CD4-positive, alpha-beta T cell (primary cell): Measurements from ENCODE around the gene SH3RF3. TPM values are rescaled to one million over a fixed set of nuclear protein-coding genes. Genes with fewer than 3 reads are reported as not detected.

Source experiments
- ATAC-seq: fragments of 200-7000 bp; cut with Tn5 transposase; one replicate; pipeline ENCODE4 v1.10.0; 2022; ENCODE audit warnings: mild to moderate bottlenecking; ENCODE audit not compliant: poor library complexity
- CTCF ChIA-PET: fragments of 350-600 bp; sonication (Branson Sonifier 250); formaldehyde crosslinking; loops from one replicate; lab custom pipeline; 2021; ENCODE audit warnings: antibody characterized with exemption, inconsistent platforms; lab: Charles Lee
- POLR2A ChIA-PET: fragments of 350-600 bp; sonication (Branson Sonifier 250); formaldehyde crosslinking; loops from one replicate; lab custom pipeline; 2021; ENCODE audit warnings: antibody characterized with exemption, inconsistent platforms; lab: Charles Lee
- DNase-seq, 14 experiments: peaks; one replicate each; pipeline ENCODE4 v3.0.0-alpha.2; 2013 to 2020; ENCODE audit warnings: mixed read lengths in 2 of 14
- H3K27ac ChIP-seq, 2 donors: one replicate each; pipeline versions ENCODE4 v1.5.1 to v1.7.0; 2013; ENCODE audit warnings: low read length in 2 of 2, low read depth in 1 of 2, mild to moderate bottlenecking in 1 of 2
- H3K27me3 ChIP-seq, 2 experiments: 1 replicate in 1 of 2; 2 replicates in 1 of 2; pipeline versions ENCODE4 v1.6.1 to v1.7.0; 2013; ENCODE audit warnings: low read length in 2 of 2, control low read depth in 1 of 2, mild to moderate bottlenecking in 1 of 2, moderate library complexity in 1 of 2; ENCODE audit not compliant: insufficient read depth in 2 of 2, control insufficient read depth in 1 of 2
- H3K36me3 ChIP-seq: one replicate; pipeline ENCODE4 v1.6.1; 2013; ENCODE audit warnings: low read length, control low read depth; ENCODE audit not compliant: insufficient read depth
- H3K4me1 ChIP-seq: one replicate; pipeline ENCODE4 v1.6.1; 2013; ENCODE audit warnings: low read length, control low read depth; ENCODE audit not compliant: insufficient read depth
- H3K4me3 ChIP-seq: one replicate; pipeline ENCODE4 v1.5.1; 2013; ENCODE audit warnings: mild to moderate bottlenecking, low read length, moderate library complexity
- H3K9me3 ChIP-seq, 2 experiments: 1 replicate in 1 of 2; 2 replicates in 1 of 2; pipeline versions ENCODE4 v1.6.1 to v1.7.0; 2013; ENCODE audit warnings: low read length in 2 of 2, mild to moderate bottlenecking in 2 of 2, control low read depth in 1 of 2, moderate library complexity in 1 of 2; ENCODE audit not compliant: control insufficient read depth in 1 of 2, insufficient read depth in 1 of 2
- H3K27ac Mint-ChIP-seq: one replicate; pipeline ENCODE4 v1.8.0; 2020; ENCODE audit warnings: mixed read lengths
- H3K27me3 Mint-ChIP-seq: one replicate; pipeline ENCODE4 v1.8.0; 2021; ENCODE audit warnings: mixed read lengths
- H3K36me3 Mint-ChIP-seq: one replicate; pipeline ENCODE4 v1.8.0; 2021; ENCODE audit warnings: low read depth, mixed read lengths
- H3K4me1 Mint-ChIP-seq: one replicate; pipeline ENCODE4 v1.8.0; 2021; ENCODE audit warnings: low read depth, mixed read lengths
- H3K4me3 Mint-ChIP-seq: one replicate; pipeline ENCODE4 v1.8.0; 2020; ENCODE audit warnings: mild to moderate bottlenecking, mixed read lengths
- H3K9me3 Mint-ChIP-seq: one replicate; pipeline ENCODE4 v1.8.0; 2020; ENCODE audit warnings: mixed read lengths
- intact Hi-C, 2 experiments: fragments of 100-400 bp; cut with DNase I in 1 of 2; cut with micrococcal nuclease in 1 of 2; formaldehyde crosslinking; loops; one replicate each; pipeline versions ENCODE4 v1.15.1 to v1.9.0; 2023 to 2025; cut with DNase I, micrococcal nuclease
- total RNA-seq, 174 experiments: library from RNA in 2 of 174; stranded (reverse) in 2 of 174; gene quantifications; one replicate each; pipeline ENCODE4 v1.2.3 and lab custom pipeline; 2021 to 2026
- TF ChIP-seq, protein P1 (sequence below): fragments of 200-600 bp; IDR thresholded peaks from one replicate; pipeline ENCODE4 v1.8.0; 2022; ENCODE audit warnings: antibody characterized with exemption, mild to moderate bottlenecking

Gene SH3RF3
- total RNA-seq, 2 experiments from 2014 or later = 5.2 to 5.9 TPM

DNA sequence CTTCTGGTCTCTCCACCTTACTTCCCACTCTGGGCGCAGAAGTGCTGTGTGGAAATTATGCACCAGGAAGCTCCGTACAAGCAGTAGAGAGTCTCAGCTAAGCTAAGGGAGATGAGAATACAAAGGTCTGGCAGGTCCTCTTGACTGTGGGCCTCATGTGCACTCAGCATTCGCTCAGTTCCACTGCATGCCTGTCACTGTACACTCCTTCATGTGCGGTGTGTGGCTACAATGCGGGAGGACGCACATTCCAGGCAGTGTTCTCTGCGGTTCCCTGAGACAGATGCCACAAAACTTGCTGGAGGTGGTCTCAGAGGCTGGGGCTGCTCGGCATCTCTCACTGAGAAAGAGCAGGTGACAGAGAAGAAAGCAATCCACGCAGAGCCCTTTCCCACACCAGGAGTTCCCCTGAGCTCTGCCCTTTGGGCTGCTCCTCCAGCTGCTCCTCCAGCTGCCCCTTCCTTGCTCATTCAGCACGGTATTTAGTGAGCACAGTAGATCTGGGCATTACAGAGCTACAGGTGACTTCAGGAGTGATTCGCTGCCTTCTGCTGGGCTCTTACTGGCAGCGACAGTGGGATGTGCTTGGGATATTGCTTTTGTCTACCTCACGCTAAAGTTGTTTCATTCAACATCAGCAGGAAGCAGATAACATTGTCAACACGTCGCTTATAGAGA is 176.6 kb downstream of the SH3RF3 start:
- POLR2A ChIA-PET = no interaction called here
- Mint-ChIP-seq H3K4me1 (no peaks in the 10 kb centered on the region), H3K9me3 (no peaks in the 10 kb centered on the region), H3K27ac (no peak overlapping the region), H3K27me3 (no peaks in the 10 kb centered on the region), H3K4me3 (no peak overlapping the region), H3K36me3 (no peaks in the 10 kb centered on the region)
- H3K27ac ChIP-seq = no peak overlapping the region
- H3K36me3 ChIP-seq = no peaks in the 10 kb centered on the region
- intact Hi-C loops = no loop called here
- H3K9me3 ChIP-seq = no peaks in the 10 kb centered on the region
- no peak for ATAC-seq
- CTCF ChIA-PET = no interaction called here
- TF ChIP-seq, protein P1, sequence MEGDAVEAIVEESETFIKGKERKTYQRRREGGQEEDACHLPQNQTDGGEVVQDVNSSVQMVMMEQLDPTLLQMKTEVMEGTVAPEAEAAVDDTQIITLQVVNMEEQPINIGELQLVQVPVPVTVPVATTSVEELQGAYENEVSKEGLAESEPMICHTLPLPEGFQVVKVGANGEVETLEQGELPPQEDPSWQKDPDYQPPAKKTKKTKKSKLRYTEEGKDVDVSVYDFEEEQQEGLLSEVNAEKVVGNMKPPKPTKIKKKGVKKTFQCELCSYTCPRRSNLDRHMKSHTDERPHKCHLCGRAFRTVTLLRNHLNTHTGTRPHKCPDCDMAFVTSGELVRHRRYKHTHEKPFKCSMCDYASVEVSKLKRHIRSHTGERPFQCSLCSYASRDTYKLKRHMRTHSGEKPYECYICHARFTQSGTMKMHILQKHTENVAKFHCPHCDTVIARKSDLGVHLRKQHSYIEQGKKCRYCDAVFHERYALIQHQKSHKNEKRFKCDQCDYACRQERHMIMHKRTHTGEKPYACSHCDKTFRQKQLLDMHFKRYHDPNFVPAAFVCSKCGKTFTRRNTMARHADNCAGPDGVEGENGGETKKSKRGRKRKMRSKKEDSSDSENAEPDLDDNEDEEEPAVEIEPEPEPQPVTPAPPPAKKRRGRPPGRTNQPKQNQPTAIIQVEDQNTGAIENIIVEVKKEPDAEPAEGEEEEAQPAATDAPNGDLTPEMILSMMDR = no peak
- DNase-seq = no peak
- H3K4me1 ChIP-seq = no peaks in the 10 kb centered on the region
- H3K27me3 ChIP-seq = no peaks in the 10 kb centered on the region
- no peak overlapping the region for H3K4me3 ChIP-seq

DNA sequence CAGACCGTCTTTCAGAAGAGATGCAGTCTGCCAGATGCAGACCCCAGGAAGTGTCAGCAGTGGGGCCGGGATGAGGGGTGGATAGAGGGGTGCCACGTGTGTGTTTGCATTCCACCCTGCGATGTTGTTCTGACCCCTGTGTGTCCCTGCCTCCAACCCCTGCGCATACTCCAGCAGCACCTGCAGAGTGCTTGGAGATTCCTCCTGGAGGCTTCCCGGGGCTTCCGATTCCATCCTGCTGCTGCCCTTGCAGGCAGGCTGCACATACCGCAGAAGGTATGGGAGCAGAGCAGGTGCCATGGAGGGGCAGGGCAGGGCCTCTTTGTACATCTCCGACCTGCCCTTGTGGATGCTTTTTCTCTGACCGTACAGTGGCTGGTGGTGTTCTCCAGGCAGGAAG is 177.2 kb downstream of the SH3RF3 start:
- Mint-ChIP-seq H3K27me3 (no peaks in the 10 kb centered on the region), H3K9me3 (no peaks in the 10 kb centered on the region), H3K36me3 (no peaks in the 10 kb centered on the region), H3K4me1 (no peaks in the 10 kb centered on the region), H3K4me3 (no peak overlapping the region), H3K27ac (no peak overlapping the region)
- no peaks in the 10 kb centered on the region for H3K27me3 ChIP-seq
- no peaks in the 10 kb centered on the region for H3K36me3 ChIP-seq
- H3K9me3 ChIP-seq = no peaks in the 10 kb centered on the region
- intact Hi-C loops = no loop called here
- no peak overlapping the region for H3K4me3 ChIP-seq
- ChIA-PET CTCF (no interaction called here), POLR2A (no interaction called here)
- ATAC-seq (no peak), DNase-seq (no peak)
- H3K27ac ChIP-seq = no peak overlapping the region
- TF ChIP-seq, protein P1 = no peak
- no peaks in the 10 kb centered on the region for H3K4me1 ChIP-seq

DNA sequence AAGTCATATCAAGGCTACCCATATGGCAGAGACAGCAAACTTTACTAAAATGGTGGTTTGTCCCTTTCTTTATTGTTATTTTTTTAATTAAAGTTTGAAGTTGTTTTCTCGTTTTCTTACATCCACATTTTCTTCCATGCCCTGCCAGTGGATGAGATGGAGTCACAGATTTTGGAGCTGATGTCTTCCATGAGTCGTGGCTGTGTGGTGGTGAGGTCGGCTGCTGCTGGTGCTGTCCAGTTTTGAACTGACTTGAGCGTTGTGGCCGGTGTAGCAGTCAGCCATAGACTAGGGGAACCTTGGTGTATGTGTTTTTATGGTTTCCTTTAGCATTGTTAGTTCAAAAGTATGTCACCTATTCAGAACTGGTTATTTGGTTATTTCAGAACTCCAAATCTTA is 182.8 kb downstream of the SH3RF3 start:
- no peak for ATAC-seq
- Mint-ChIP-seq H3K27me3 (no peaks in the 10 kb centered on the region), H3K9me3 (no peaks in the 10 kb centered on the region), H3K4me1 (peaks cover 6% of the 10 kb centered on the region), H3K27ac (no peak overlapping the region), H3K36me3 (no peaks in the 10 kb centered on the region), H3K4me3 (no peak overlapping the region)
- intact Hi-C loops = no loop called here
- Histone ChIP-seq H3K27me3 (no peaks in the 10 kb centered on the region), H3K4me1 (no peaks in the 10 kb centered on the region), H3K4me3 (no peak overlapping the region), H3K9me3 (no peaks in the 10 kb centered on the region), H3K36me3 (no peaks in the 10 kb centered on the region), H3K27ac (no peak overlapping the region)
- TF ChIP-seq, protein P1 = no peak
- ChIA-PET CTCF (no interaction called here), POLR2A (no interaction called here)
- no peak for DNase-seq
